ENCODE results near the gene LCN15.
"Not testable (repeated sequence)": the region's sequence is repeated elsewhere in the genome, so short reads cannot be mapped to it uniquely, and the experiment has no call there.

LCN15 gene

GRCh38 chr9:136764301-136764891 is at the start of gene LCN15:
Gene LCN15 (minus strand): TSS chr9:136764518. CDS start chr9:136764488, 30 bp downstream.
- FAIRE-seq: no peak

- no peak for FAIRE-seq
Observed at GRCh38 chr9:136808806-136809158, 44.5 kb upstream of the LCN15 start.

GRCh38 chr9:136808075-136808805 is 43.9 kb upstream of the LCN15 start:
- FAIRE-seq: no peak

GRCh38 chr9:136807281-136808074 is 43.2 kb upstream of the LCN15 start, which contains the start of gene RABL6:
Gene RABL6 (plus strand): TSS chr9:136807948. CDS start chr9:136808197, 249 bp downstream.
- FAIRE-seq: no peak

- no peak for FAIRE-seq
Observed at GRCh38 chr9:136806631-136807201, 42.4 kb upstream of the LCN15 start.

- no peak for FAIRE-seq
Observed at GRCh38 chr9:136806067-136806466, 41.7 kb upstream of the LCN15 start.

GRCh38 chr9:136805207-136805740 is 41.0 kb upstream of the LCN15 start:
- FAIRE-seq: no peak

- FAIRE-seq: no peak
Observed at GRCh38 chr9:136804509-136805206, 40.3 kb upstream of the LCN15 start.

GRCh38 chr9:136803551-136804508 is 39.5 kb upstream of the LCN15 start:
- no peak for FAIRE-seq

GRCh38 chr9:136803009-136803550 is 38.8 kb upstream of the LCN15 start:
- FAIRE-seq: not testable (repeated sequence)

- FAIRE-seq: no peak
Observed at GRCh38 chr9:136802321-136802720, 38.0 kb upstream of the LCN15 start.

GRCh38 chr9:136799854-136800657 is 35.7 kb upstream of the LCN15 start:
- no peak for FAIRE-seq

GRCh38 chr9:136799079-136799853 is 34.9 kb upstream of the LCN15 start:
- no peak for FAIRE-seq

- FAIRE-seq: no peak
Observed at GRCh38 chr9:136798708-136799078, 34.4 kb upstream of the LCN15 start.

GRCh38 chr9:136796775-136797347 is 32.5 kb upstream of the LCN15 start:
- FAIRE-seq: not testable (repeated sequence)

GRCh38 chr9:136796238-136796774 is 32.0 kb upstream of the LCN15 start, which contains the start of gene CCDC183:
Gene CCDC183 (plus strand): TSS chr9:136796338. CDS start chr9:136796398, 60 bp downstream.
- no peak for FAIRE-seq

GRCh38 chr9:136795000-136795348 is 30.7 kb upstream of the LCN15 start:
- no peak for FAIRE-seq

- FAIRE-seq: no peak
Observed at GRCh38 chr9:136794281-136794999, 30.1 kb upstream of the LCN15 start.
